Measurements from ENCODE around the gene ZSWIM6. TPM values are rescaled to one million over a fixed set of nuclear protein-coding genes. Genes with fewer than 3 reads are reported as not detected.

The ZSWIM6 gene
- total RNA-seq, 6 experiments from 2014 or later: 2.8 to 7.2 (median 4.1) TPM

DNA sequence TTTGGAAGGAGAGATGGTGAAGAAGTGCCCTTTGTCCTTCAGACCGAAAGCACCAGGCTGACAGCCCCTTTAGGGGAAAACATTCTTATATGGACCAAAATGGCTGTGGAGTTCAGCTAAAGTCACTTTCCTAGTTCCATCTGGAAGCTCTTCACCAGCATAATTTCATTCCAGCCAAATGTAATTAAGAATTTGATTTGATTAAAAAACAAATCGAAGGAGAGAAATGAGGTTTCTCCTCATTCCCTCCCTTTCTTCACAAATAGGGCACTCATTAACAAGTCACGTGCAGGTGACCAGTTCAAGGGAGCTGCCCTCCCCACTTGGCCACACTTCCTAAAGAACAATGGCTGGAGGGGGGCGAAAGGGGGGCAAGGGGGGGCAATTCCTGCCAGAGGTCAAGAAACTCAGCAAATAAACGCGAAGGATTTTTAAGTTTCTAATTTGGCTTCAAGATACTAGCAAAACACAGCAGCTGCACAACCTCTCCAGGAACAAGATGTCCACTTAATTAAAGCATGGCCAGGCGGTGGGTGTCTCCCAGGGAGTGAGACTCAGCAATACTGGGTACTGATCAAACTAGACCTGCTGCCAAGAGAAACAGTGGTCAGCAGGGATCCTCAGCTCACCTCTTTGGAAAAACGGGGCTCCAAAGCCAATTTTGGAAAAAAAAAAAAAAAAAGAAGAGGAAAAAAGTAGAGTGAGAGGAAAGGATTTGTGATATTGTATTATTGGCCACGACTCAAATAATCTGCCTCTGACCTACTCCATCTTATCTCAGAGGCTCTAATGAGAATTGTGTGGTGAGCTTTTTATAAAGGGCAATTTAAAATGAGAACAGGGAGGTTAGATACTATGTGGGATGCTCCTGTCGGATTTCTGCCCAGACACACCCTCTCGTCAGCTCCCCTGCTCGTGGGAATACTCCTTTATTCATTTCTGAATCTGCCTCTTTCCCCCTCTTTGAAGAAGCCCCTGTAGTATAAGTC, 254.3 kb downstream of the ZSWIM6 start:
- no peaks in the 10 kb centered on the region for H3K36me3 ChIP-seq
- intact Hi-C loops (cut with DNase I): no loop called here
- H3K4me1 ChIP-seq: no peaks in the 10 kb centered on the region
- no peaks in the 10 kb centered on the region for H3K9me3 ChIP-seq
- 44% methylated on average over 12 of the region's 12 CpGs for WGBS (ENCODE audit: insufficient coverage, low coverage, low lambda C conversion rate, missing lambda C conversion rate)
- ATAC-seq (peak in 1 of 4 donors; percentile 41), DNase-seq (no peak)
- no peak overlapping the region for H3K4me3 ChIP-seq
- H3K27me3 ChIP-seq: no peaks in the 10 kb centered on the region
- no peak overlapping the region for H3K27ac ChIP-seq
- TF ChIP-seq, protein P1, sequence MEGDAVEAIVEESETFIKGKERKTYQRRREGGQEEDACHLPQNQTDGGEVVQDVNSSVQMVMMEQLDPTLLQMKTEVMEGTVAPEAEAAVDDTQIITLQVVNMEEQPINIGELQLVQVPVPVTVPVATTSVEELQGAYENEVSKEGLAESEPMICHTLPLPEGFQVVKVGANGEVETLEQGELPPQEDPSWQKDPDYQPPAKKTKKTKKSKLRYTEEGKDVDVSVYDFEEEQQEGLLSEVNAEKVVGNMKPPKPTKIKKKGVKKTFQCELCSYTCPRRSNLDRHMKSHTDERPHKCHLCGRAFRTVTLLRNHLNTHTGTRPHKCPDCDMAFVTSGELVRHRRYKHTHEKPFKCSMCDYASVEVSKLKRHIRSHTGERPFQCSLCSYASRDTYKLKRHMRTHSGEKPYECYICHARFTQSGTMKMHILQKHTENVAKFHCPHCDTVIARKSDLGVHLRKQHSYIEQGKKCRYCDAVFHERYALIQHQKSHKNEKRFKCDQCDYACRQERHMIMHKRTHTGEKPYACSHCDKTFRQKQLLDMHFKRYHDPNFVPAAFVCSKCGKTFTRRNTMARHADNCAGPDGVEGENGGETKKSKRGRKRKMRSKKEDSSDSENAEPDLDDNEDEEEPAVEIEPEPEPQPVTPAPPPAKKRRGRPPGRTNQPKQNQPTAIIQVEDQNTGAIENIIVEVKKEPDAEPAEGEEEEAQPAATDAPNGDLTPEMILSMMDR (IDR thresholded peaks at IDR 0.05): no peak

DNA sequence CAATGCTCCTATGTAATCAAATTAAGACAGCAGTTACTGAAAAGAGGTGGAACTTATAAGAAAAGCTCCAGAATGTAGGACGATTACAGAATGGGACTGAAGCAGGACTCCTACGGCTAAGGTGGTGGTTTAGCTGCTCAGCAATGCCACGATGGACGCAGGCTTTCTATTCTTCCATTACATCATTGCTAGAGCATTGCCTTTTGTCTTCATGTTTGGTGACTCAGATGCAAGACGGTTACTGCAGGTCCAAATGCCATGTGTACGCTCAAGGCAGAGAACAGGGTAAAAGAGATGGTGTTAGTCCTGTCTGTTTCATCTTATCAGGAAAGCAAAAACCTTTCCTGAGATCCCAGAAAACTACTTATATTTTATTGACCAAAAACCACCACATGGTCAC, 255.1 kb downstream of the ZSWIM6 start:
- Histone ChIP-seq H3K4me1 (no peaks in the 10 kb centered on the region), H3K27ac (no peak overlapping the region), H3K27me3 (no peaks in the 10 kb centered on the region), H3K4me3 (no peak overlapping the region), H3K36me3 (no peaks in the 10 kb centered on the region), H3K9me3 (no peaks in the 10 kb centered on the region)
- 78% methylated on average over 6 of the region's 6 CpGs for WGBS (ENCODE audit: insufficient coverage, low coverage, low lambda C conversion rate, missing lambda C conversion rate)
- no peak for ATAC-seq
- TF ChIP-seq POLR2A (IDR thresholded peaks at IDR 0.05): no peak
- TF ChIP-seq, protein P1 (IDR thresholded peaks at IDR 0.05): no peak
- intact Hi-C loops (cut with DNase I): no loop called here
- no peak for DNase-seq

DNA sequence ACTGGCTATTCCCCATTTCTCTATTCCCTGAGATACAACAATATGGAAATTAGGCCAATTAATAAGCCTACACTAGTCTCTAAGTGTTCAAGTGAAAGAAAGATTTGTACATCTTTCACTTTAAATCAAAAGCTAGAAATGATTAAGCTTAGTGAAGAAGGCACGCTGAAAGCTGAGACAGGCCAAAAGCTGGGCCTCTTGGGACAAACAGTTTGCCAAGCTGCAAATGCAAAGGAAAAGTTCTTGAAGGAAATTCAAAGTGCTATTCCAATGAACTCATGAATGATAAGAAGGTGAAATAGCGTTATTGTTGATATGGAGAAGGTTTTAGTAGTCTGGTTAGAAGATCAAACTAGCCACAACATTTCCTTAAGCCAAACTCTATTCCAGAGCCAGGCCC, 256.2 kb downstream of the ZSWIM6 start:
- Histone ChIP-seq H3K27ac (no peak overlapping the region), H3K9me3 (no peaks in the 10 kb centered on the region), H3K27me3 (no peaks in the 10 kb centered on the region), H3K36me3 (no peaks in the 10 kb centered on the region), H3K4me3 (no peak overlapping the region), H3K4me1 (no peaks in the 10 kb centered on the region)
- no peak for DNase-seq
- intact Hi-C loops (cut with DNase I): no loop called here
- no peak for ATAC-seq
- WGBS (ENCODE audit: insufficient coverage, low coverage, low lambda C conversion rate, missing lambda C conversion rate): 69% methylated on average over 2 of the region's 2 CpGs
- TF ChIP-seq, protein P1 (IDR thresholded peaks at IDR 0.05): no peak
- TF ChIP-seq POLR2A (IDR thresholded peaks at IDR 0.05): no peak

DNA sequence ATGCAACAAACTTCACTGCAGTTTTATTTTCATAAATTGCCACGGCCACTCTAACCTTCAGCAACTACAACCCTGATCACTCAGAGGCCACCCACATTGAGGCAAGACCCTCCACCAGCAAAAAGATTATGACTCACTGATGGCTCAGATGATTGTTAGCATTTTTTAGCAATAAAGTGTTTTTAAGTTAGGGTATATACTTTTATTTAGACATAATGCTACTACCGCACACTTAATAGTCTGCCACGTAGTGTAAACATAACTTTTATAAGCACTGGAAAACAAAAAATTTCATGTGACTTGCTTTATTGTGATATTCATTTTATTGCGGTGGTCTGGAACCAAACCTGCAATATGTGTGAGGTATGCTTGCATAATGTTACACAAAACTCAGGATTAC, 257.9 kb downstream of the ZSWIM6 start:
- no peaks in the 10 kb centered on the region for H3K4me1 ChIP-seq
- H3K9me3 ChIP-seq: no peaks in the 10 kb centered on the region
- H3K27ac ChIP-seq: no peak overlapping the region
- TF ChIP-seq, protein P1 (IDR thresholded peaks at IDR 0.05): no peak
- no peak for TF ChIP-seq POLR2A (IDR thresholded peaks at IDR 0.05)
- 89% methylated on average over 4 of the region's 4 CpGs for WGBS (ENCODE audit: insufficient coverage, low coverage, low lambda C conversion rate, missing lambda C conversion rate)
- intact Hi-C loops (cut with DNase I): no loop called here
- DNase-seq (no peak), ATAC-seq (no peak)
- no peak overlapping the region for H3K4me3 ChIP-seq
- H3K27me3 ChIP-seq: no peaks in the 10 kb centered on the region
- no peaks in the 10 kb centered on the region for H3K36me3 ChIP-seq
